ENCODE measurements around the gene MORC4.

GRCh38 chrX:107047622-107048021 is 47.6 kb upstream of the MORC4 start:
- TF ChIP-seq CTCF (IDR thresholded peaks at IDR 0.05) (no peak), POLR2AphosphoS5 (IDR thresholded peaks at IDR 0.05) (no peak), POLR2A (IDR thresholded peaks at IDR 0.05; ENCODE audit: low read depth) (no peak), EP300 (IDR thresholded peaks at IDR 0.05) (no peak)
